GM23338 (cell line): Measurements from ENCODE around the gene FANCC. TPM values are rescaled to one million over a fixed set of nuclear protein-coding genes. Genes with fewer than 3 reads are reported as not detected.

Experiments
- ATAC-seq: fragments of 200-7000 bp; cut with Tn5 transposase; 3 replicates; pipeline ENCODE4 v1.9.1; 2020
- DNase-seq: peaks from one replicate; pipeline ENCODE4 v3.0.0-alpha.2; 2015; ENCODE audit warnings: low spot score
- H2AFZ ChIP-seq: fragments of 200-600 bp; sonication (generic); 2 replicates; pipeline ENCODE4 v1.8.0; 2016; ENCODE audit warnings: antibody characterized with exemption, mild to moderate bottlenecking, moderate library complexity
- H3F3A ChIP-seq: fragments of 200-600 bp; sonication (generic); replicated peaks from 2 replicates; pipeline ENCODE4 v1.8.0; 2017; ENCODE audit warnings: antibody characterized with exemption, mixed run types, low read depth
- H3K27ac ChIP-seq: fragments of 200-600 bp; sonication (generic); 2 replicates; pipeline ENCODE4 v1.6.1; 2016; ENCODE audit warnings: low read depth
- H3K27me3 ChIP-seq: fragments of 200-600 bp; sonication (generic); 2 replicates; pipeline ENCODE4 v1.8.0; 2016; ENCODE audit warnings: mild to moderate bottlenecking, mixed run types, moderate library complexity; ENCODE audit not compliant: insufficient read depth
- H3K36me3 ChIP-seq: fragments of 200-600 bp; sonication (generic); 2 replicates; pipeline ENCODE4 v1.8.0; 2016; ENCODE audit warnings: mild to moderate bottlenecking; ENCODE audit not compliant: insufficient read depth
- H3K4me1 ChIP-seq: fragments of 200-600 bp; sonication (generic); 2 replicates; pipeline ENCODE4 v1.8.0; 2016; ENCODE audit warnings: mild to moderate bottlenecking, moderate library complexity; ENCODE audit not compliant: insufficient read depth
- H3K4me2 ChIP-seq: fragments of 200-600 bp; sonication (generic); 2 replicates; pipeline ENCODE4 v1.7.1; 2017; ENCODE audit warnings: mixed run types
- H3K4me3 ChIP-seq: fragments of 200-600 bp; sonication (generic); 2 replicates; pipeline ENCODE4 v1.6.1; 2016; ENCODE audit warnings: mixed run types
- H3K79me2 ChIP-seq: fragments of 200-600 bp; sonication (generic); replicated peaks from 2 replicates; pipeline ENCODE4 v1.8.0; 2017; ENCODE audit warnings: mild to moderate bottlenecking; ENCODE audit not compliant: insufficient read depth
- H3K9me2 ChIP-seq: fragments of 200-600 bp; sonication (generic); 2 replicates; pipeline ENCODE4 v1.8.0; 2017; ENCODE audit not compliant: insufficient read depth
- H4K20me1 ChIP-seq: fragments of 200-600 bp; sonication (generic); replicated peaks from 2 replicates; pipeline ENCODE4 v1.8.0; 2017; ENCODE audit warnings: mild to moderate bottlenecking; ENCODE audit not compliant: insufficient read depth
- H3K27ac Mint-ChIP-seq: 2 replicates; pipeline ENCODE4 v1.8.0; 2020; ENCODE audit warnings: inconsistent platforms, mild to moderate bottlenecking, moderate library complexity, mixed read lengths
- H3K27me3 Mint-ChIP-seq: 3 replicates; pipeline ENCODE4 v1.8.0; 2022; ENCODE audit warnings: low read depth, mild to moderate bottlenecking, moderate library complexity, mixed read lengths, inconsistent platforms; ENCODE audit not compliant: insufficient read depth, poor library complexity
- H3K36me3 Mint-ChIP-seq: 3 replicates; pipeline ENCODE4 v1.8.0; 2021; ENCODE audit warnings: low read depth, mild to moderate bottlenecking, inconsistent platforms, moderate library complexity, mixed read lengths
- H3K4me1 Mint-ChIP-seq: 3 replicates; pipeline ENCODE4 v1.8.0; 2020; ENCODE audit warnings: mild to moderate bottlenecking, inconsistent platforms, mixed read lengths
- H3K4me3 Mint-ChIP-seq: 3 replicates; pipeline ENCODE4 v1.8.0; 2021; ENCODE audit warnings: moderate library complexity, mild to moderate bottlenecking, inconsistent platforms, mixed read lengths
- H3K9me3 Mint-ChIP-seq: 3 replicates; pipeline ENCODE4 v1.8.0; 2020; ENCODE audit warnings: moderate library complexity, mild to moderate bottlenecking, inconsistent platforms, mixed read lengths
- CREB1 ChIP-seq: fragments of 250-450 bp; sonication (Bioruptor Pico); IDR thresholded peaks from 2 replicates; pipeline ENCODE4 v1.5.0; 2020; ENCODE audit warnings: low read depth, mild to moderate bottlenecking, moderate library complexity
- ETS1 ChIP-seq: IDR thresholded peaks from 2 replicates; pipeline ENCODE4 v1.6.1; 2016; ENCODE audit warnings: antibody characterized with exemption
- EZH2 ChIP-seq: fragments of 200-600 bp; sonication (generic); IDR thresholded peaks from one replicate; pipeline ENCODE4 v1.8.0; 2017; ENCODE audit warnings: antibody characterized with exemption, mild to moderate bottlenecking, low read depth; ENCODE audit not compliant: unreplicated experiment
- JUNB ChIP-seq: IDR thresholded peaks from one replicate; pipeline ENCODE4 v1.6.1; 2016; ENCODE audit warnings: antibody characterized with exemption; ENCODE audit not compliant: unreplicated experiment
- REST ChIP-seq: IDR thresholded peaks from one replicate; pipeline ENCODE4 v1.6.1; 2018; ENCODE audit warnings: antibody characterized with exemption; ENCODE audit not compliant: unreplicated experiment
- STAT1 ChIP-seq: IDR thresholded peaks from one replicate; pipeline ENCODE4 v1.6.1; 2016; ENCODE audit warnings: antibody characterized with exemption; ENCODE audit not compliant: unreplicated experiment
- ZNF462 ChIP-seq: fragments of 250-450 bp; sonication (Bioruptor Pico); IDR thresholded peaks from 2 replicates; pipeline ENCODE4 v1.5.0; 2020; ENCODE audit warnings: mild to moderate bottlenecking, moderate library complexity
- polyA plus RNA-seq: library from polyadenylated mRNA; unstranded; fragments of >200 nt; fragmentation: Nextera tagmentation; extraction: Ambion mirVana; gene quantifications from 2 replicates; pipeline ENCODE4 v1.2.1, GENCODE V29; 2016
- total RNA-seq: library from RNA; depleted of rRNA; stranded (reverse); fragments of >200 nt; shearing (Covaris generic); gene quantifications from 2 replicates; pipeline ENCODE4 v1.2.3, GENCODE V29; 2014

The FANCC gene
- total and polyA plus RNA-seq, 2 experiments from 2014 or later: 7.8 to 18.1 TPM

GRCh38 chr9:95325221-95325620 is 7.7 kb upstream of the FANCC start:
- peaks cover 10% of the 10 kb centered on the region; the same call in 1 of the 2 replicates for H3K36me3 ChIP-seq
- peaks cover 64% of the 10 kb centered on the region for H3K9me3 Mint-ChIP-seq
- H2AFZ ChIP-seq: no peak overlapping the region
- H3K4me3 Mint-ChIP-seq: no peak overlapping the region
- H3K27ac ChIP-seq: no peak overlapping the region
- DNase-seq (no peak), ATAC-seq (no peak)
- no peak overlapping the region; the same call in 1 of the 2 replicates for H3K4me3 ChIP-seq
- no peaks in the 10 kb centered on the region for H3F3A ChIP-seq
- no peak overlapping the region for H3K27ac Mint-ChIP-seq
- no peaks in the 10 kb centered on the region for H3K9me2 ChIP-seq
- H3K4me2 ChIP-seq: no peak overlapping the region
- no peaks in the 10 kb centered on the region for H3K4me1 ChIP-seq
- no peaks in the 10 kb centered on the region for H3K27me3 Mint-ChIP-seq
- no peaks in the 10 kb centered on the region for H4K20me1 ChIP-seq
- no peak for TF ChIP-seq JUNB
- no peak for TF ChIP-seq ZNF462 (CRISPR knock-in tag)
- TF ChIP-seq ETS1: no peak
- H3K27me3 ChIP-seq: no peaks in the 10 kb centered on the region
- H3K36me3 Mint-ChIP-seq: peaks cover 28% of the 10 kb centered on the region
- no peaks in the 10 kb centered on the region for H3K79me2 ChIP-seq
- H3K4me1 Mint-ChIP-seq: peaks cover 5% of the 10 kb centered on the region; the same call in 2 of the 3 replicates

- H3K4me1 Mint-ChIP-seq: peaks cover 26% of the 10 kb centered on the region
- Histone ChIP-seq H3K27ac (peak overlapping the region; percentile 99), H3K27me3 (no peaks in the 10 kb centered on the region), H3K4me3 (peak overlapping the region; percentile 60), H3K9me2 (no peaks in the 10 kb centered on the region), H4K20me1 (no peaks in the 10 kb centered on the region), H2AFZ (no peak overlapping the region), H3K79me2 (peaks cover 19% of the 10 kb centered on the region), H3K36me3 (no peaks in the 10 kb centered on the region), H3K4me1 (peaks cover 9% of the 10 kb centered on the region), H3K4me2 (peak overlapping the region; percentile 74), H3F3A (0 out of 2 replicates have a peak, but pooled peaks cover 4% of the 10 kb centered on the region)
- peaks cover 5% of the 10 kb centered on the region for H3K27me3 Mint-ChIP-seq
- DNase-seq (no peak), ATAC-seq (no peak)
- H3K4me3 Mint-ChIP-seq: peak overlapping the region; percentile 86
- no peaks in the 10 kb centered on the region for H3K36me3 Mint-ChIP-seq
- no peak for TF ChIP-seq CREB1 (CRISPR knock-in tag)
- no peak for TF ChIP-seq REST
- no peak for TF ChIP-seq JUNB
- TF ChIP-seq EZH2: no peak
- no peak for TF ChIP-seq STAT1
- peak overlapping the region; percentile 98 for H3K27ac Mint-ChIP-seq
- peaks cover under 1% of the 10 kb centered on the region for H3K9me3 Mint-ChIP-seq
These were observed 343 bp upstream of the FANCC start for GRCh38 chr9:95317893-95318211.
